Liver (tissue), 9 donors: Measurements from ENCODE around the gene NHS. TPM values are rescaled to one million over a fixed set of nuclear protein-coding genes. Genes with fewer than 3 reads are reported as not detected.
A peak's percentile ranks its signal among the peaks of the same experiment; 100 is the strongest.

Experiments used
- DNase-seq: peaks from one replicate; pipeline ENCODE4 v3.0.0-alpha.2; 2017; ENCODE audit warnings: low spot score
- H3K27ac ChIP-seq, 2 donors: one replicate each; pipeline ENCODE4 v1.7.0; 2013; ENCODE audit warnings: inconsistent platforms in 2 of 2, low read length in 2 of 2, control low read depth in 1 of 2, low read depth in 1 of 2, mild to moderate bottlenecking in 1 of 2
- H3K27me3 ChIP-seq, 4 donors: one replicate each; pipeline versions ENCODE4 v1.6.1 to v1.7.0; 2013; ENCODE audit warnings: low read length in 3 of 4, inconsistent platforms in 1 of 4, mild to moderate bottlenecking in 1 of 4, moderate library complexity in 1 of 4; ENCODE audit not compliant: control insufficient read depth in 4 of 4, insufficient read depth in 4 of 4
- H3K36me3 ChIP-seq, 4 donors: one replicate each; pipeline versions ENCODE4 v1.6.1 to v1.7.0; 2013; ENCODE audit warnings: low read length in 3 of 4, mild to moderate bottlenecking in 3 of 4, low read depth in 1 of 4, moderate library complexity in 1 of 4; ENCODE audit not compliant: control insufficient read depth in 4 of 4, insufficient read depth in 3 of 4
- H3K4me1 ChIP-seq, 4 donors: one replicate each; pipeline versions ENCODE4 v1.6.1 to v1.7.0; 2013; ENCODE audit warnings: low read length in 3 of 4, mild to moderate bottlenecking in 3 of 4, moderate library complexity in 1 of 4; ENCODE audit not compliant: control insufficient read depth in 4 of 4, insufficient read depth in 4 of 4
- H3K4me3 ChIP-seq, 3 donors: one replicate each; pipeline versions ENCODE4 v1.6.1 to v1.7.0; 2013; ENCODE audit warnings: low read length in 3 of 3, control low read depth in 1 of 3, low read depth in 1 of 3, mild to moderate bottlenecking in 1 of 3
- H3K9ac ChIP-seq, 2 donors: one replicate each; pipeline ENCODE4 v1.7.0; 2013; ENCODE audit warnings: low read length in 2 of 2, mild to moderate bottlenecking in 2 of 2, moderate library complexity in 2 of 2, control low read depth in 1 of 2, low read depth in 1 of 2
- H3K9me3 ChIP-seq, 4 donors: one replicate each; pipeline versions ENCODE4 v1.6.1 to v1.7.0; 2013; ENCODE audit warnings: low read length in 3 of 4; ENCODE audit not compliant: control insufficient read depth in 4 of 4
- CTCF ChIP-seq: fragments of 150-350 bp; IDR thresholded peaks from 2 replicates; pipeline ENCODE4 v1.5.1; 2017; ENCODE audit warnings: improper control_type of control experiment, low read depth, low read length; ENCODE audit not compliant: missing input control
- EGR1 ChIP-seq, 2 donors: IDR thresholded peaks; 2 replicates each; pipeline ENCODE4 v1.6.1; 2016 to 2018; ENCODE audit warnings: antibody characterized with exemption in 2 of 2, low read depth in 2 of 2
- FOXA1 ChIP-seq: IDR thresholded peaks from 2 replicates; pipeline ENCODE4 v1.6.1; 2016; ENCODE audit warnings: antibody characterized with exemption
- FOXA2 ChIP-seq: IDR thresholded peaks from 2 replicates; pipeline ENCODE4 v1.6.1; 2016; ENCODE audit warnings: antibody characterized with exemption
- GABPA ChIP-seq, 2 donors: IDR thresholded peaks in 1 of 2; conservative IDR thresholded peaks in 1 of 2; 2 replicates each; pipeline ENCODE4 v1.6.1; 2016; ENCODE audit warnings: antibody characterized with exemption in 2 of 2, mild to moderate bottlenecking in 1 of 2, moderate library complexity in 1 of 2
- HNF4A ChIP-seq, 2 donors: conservative IDR thresholded peaks; 2 replicates each; pipeline ENCODE4 v1.6.1; 2016; ENCODE audit warnings: antibody characterized with exemption in 2 of 2, mild to moderate bottlenecking in 2 of 2
- HNF4G ChIP-seq: IDR thresholded peaks from 2 replicates; pipeline ENCODE4 v1.6.1; 2016; ENCODE audit warnings: antibody characterized with exemption
- JUND ChIP-seq, 2 donors: IDR thresholded peaks; 2 replicates each; pipeline ENCODE4 v1.6.1; 2016; ENCODE audit warnings: antibody characterized with exemption in 2 of 2
- MAX ChIP-seq: IDR thresholded peaks from 2 replicates; pipeline ENCODE4 v1.6.1; 2016; ENCODE audit warnings: antibody characterized with exemption
- NR2F2 ChIP-seq: IDR thresholded peaks from 2 replicates; pipeline ENCODE4 v1.6.1; 2016; ENCODE audit warnings: antibody characterized with exemption
- RAD21 ChIP-seq, 2 donors: IDR thresholded peaks; 2 replicates each; pipeline ENCODE4 v1.6.1; 2016; ENCODE audit warnings: antibody characterized with exemption in 2 of 2, mild to moderate bottlenecking in 2 of 2
- REST ChIP-seq: IDR thresholded peaks from 2 replicates; pipeline ENCODE4 v1.6.1; 2016; ENCODE audit warnings: antibody characterized with exemption, mild to moderate bottlenecking
- RXRA ChIP-seq, 2 donors: IDR thresholded peaks; 2 replicates each; pipeline ENCODE4 v1.6.1; 2017 to 2018; ENCODE audit warnings: antibody characterized with exemption in 2 of 2, mild to moderate bottlenecking in 1 of 2
- SP1 ChIP-seq: IDR thresholded peaks from 2 replicates; pipeline ENCODE4 v1.6.1; 2018; ENCODE audit warnings: antibody characterized with exemption, mild to moderate bottlenecking
- TAF1 ChIP-seq: conservative IDR thresholded peaks from 2 replicates; pipeline ENCODE4 v1.6.1; 2016; ENCODE audit warnings: antibody characterized with exemption, mild to moderate bottlenecking
- YY1 ChIP-seq: IDR thresholded peaks from 2 replicates; pipeline ENCODE4 v1.6.1; 2016; ENCODE audit warnings: antibody characterized with exemption, mild to moderate bottlenecking
- WGBS: extraction: QIAGEN DNeasy Blood & Tissue Kit; methylation state at CpG from one replicate; pipeline ENCODE4 v1.1.7; 2013; 5-methylcytosine and 5-hydroxymethylcytosine counted together
- polyA plus RNA-seq, 2 donors: library from polyadenylated mRNA; stranded (reverse) in 1 of 2; unstranded in 1 of 2; fragments of 200-250 nt in 1 of 2; fragments of >200 nt in 1 of 2; fragmentation: Nextera tagmentation in 1 of 2; extraction: Ambion mirVana in 1 of 2; gene quantifications; one replicate each; pipeline versions ENCODE4 v1.2.1 to v1.2.3, GENCODE V29; 2013 to 2015
- total RNA-seq, 2 donors: library from RNA; depleted of rRNA; stranded (reverse); fragments of >200 nt; gene quantifications; one replicate each; pipeline ENCODE4 v1.2.3, GENCODE V29; 2014
- TF ChIP-seq, protein P1 (sequence below): IDR thresholded peaks from 2 replicates; pipeline ENCODE4 v1.6.1; 2016; ENCODE audit warnings: antibody characterized with exemption
- TF ChIP-seq, protein P2 (sequence below): IDR thresholded peaks from 2 replicates; pipeline ENCODE4 v1.6.1; 2016; ENCODE audit warnings: antibody characterized with exemption
- donor health status: healthy.
- donor health status: healthy.
- donor health status: healthy.
- donor health status: healthy.
- donor health status: healthy.

NHS gene
- total and polyA plus RNA-seq, 4 donors = 0.03 to 0.17 (median 0.10) TPM

DNA sequence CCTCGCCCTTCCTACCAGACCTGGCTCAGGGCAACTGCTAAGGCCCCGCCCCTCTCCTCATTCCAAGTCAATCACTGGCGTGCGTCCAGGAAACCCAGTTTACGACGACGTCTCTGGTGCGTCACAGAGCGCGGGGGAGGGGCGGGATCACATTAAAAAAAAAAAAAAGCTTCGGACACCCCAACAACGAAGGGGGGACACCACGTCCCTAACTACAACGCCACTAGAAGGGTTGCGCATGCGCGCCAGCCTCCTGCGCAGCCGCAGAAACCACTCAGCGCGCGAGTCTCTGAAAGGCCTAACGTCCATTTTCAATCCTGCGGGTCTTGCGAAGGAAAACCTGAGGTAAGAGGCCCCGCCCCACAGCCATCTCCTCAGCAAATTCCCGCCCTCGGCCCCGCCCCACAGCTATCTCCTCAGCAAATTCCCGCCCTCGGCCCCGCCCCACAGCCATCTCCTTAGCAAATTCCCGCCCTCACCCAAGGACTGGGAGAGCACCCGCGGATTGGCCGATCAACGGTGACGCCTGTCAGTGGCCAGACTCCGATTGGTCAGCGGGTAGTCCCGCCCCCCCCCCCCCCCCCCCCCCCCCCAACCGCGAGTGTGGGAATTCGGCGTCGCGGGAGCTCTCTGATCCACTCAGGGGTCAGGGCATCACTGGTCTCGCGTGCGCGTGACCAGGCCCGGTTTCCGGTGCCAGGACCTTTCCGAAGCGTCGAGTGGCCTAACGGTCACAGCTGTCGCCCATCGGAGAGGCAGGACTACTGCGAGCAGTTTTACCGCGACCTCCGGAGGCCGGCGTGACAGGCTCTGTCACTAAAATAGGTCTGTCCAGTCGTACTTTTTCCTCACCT lies 362.1 kb downstream of the NHS start, which contains the start of gene SCML1:
Gene SCML1, plus strand, starts transcription at position 638 of the 854 bp plus-strand sequence. CDS start 6,694 bp downstream, outside the sequence.
- TF ChIP-seq HNF4G = no peak
- peak; percentile 31 to 43 for TF ChIP-seq JUND (IDR thresholded peaks at IDR 0.05)
- TF ChIP-seq, protein P1, sequence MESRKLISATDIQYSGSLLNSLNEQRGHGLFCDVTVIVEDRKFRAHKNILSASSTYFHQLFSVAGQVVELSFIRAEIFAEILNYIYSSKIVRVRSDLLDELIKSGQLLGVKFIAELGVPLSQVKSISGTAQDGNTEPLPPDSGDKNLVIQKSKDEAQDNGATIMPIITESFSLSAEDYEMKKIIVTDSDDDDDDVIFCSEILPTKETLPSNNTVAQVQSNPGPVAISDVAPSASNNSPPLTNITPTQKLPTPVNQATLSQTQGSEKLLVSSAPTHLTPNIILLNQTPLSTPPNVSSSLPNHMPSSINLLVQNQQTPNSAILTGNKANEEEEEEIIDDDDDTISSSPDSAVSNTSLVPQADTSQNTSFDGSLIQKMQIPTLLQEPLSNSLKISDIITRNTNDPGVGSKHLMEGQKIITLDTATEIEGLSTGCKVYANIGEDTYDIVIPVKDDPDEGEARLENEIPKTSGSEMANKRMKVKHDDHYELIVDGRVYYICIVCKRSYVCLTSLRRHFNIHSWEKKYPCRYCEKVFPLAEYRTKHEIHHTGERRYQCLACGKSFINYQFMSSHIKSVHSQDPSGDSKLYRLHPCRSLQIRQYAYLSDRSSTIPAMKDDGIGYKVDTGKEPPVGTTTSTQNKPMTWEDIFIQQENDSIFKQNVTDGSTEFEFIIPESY = peak; percentile 64
- no peak for TF ChIP-seq TAF1
- no peak for TF ChIP-seq MAX
- peak in 1 of 2 donors; percentile 23 for TF ChIP-seq HNF4A (conservative IDR thresholded peaks at IDR 0.05)
- no peak for TF ChIP-seq FOXA1
- TF ChIP-seq EGR1 (IDR thresholded peaks at IDR 0.05; ENCODE audit: low read depth in 2 of 2) = no peak
- TF ChIP-seq NR2F2 = no peak
- TF ChIP-seq RAD21 (IDR thresholded peaks at IDR 0.05) = no peak
- peak in 1 of 2 donors; percentile 8 for TF ChIP-seq GABPA (IDR thresholded peaks at IDR 0.05 in 1 of 2, conservative IDR thresholded peaks at IDR 0.05 in 1 of 2)
- TF ChIP-seq, protein P2, sequence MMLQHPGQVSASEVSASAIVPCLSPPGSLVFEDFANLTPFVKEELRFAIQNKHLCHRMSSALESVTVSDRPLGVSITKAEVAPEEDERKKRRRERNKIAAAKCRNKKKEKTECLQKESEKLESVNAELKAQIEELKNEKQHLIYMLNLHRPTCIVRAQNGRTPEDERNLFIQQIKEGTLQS = no peak
- TF ChIP-seq REST = peak; percentile 50
- no peak for TF ChIP-seq CTCF
- TF ChIP-seq RXRA (IDR thresholded peaks at IDR 0.05) = peak in 1 of 2 donors; percentile 31
- peak; percentile 36 for TF ChIP-seq SP1
- no peak for TF ChIP-seq FOXA2
- peak; percentile 85 for TF ChIP-seq YY1
- peak; percentile 91 for DNase-seq
- peak within 1 kb of the TSS; percentile 97 for H3K27ac ChIP-seq
- H3K9ac ChIP-seq = peak within 1 kb of the TSS; percentile 41 to 97
- peaks cover 1 to 23% (median 14%) of the 10 kb centered on the region in 4 donors for H3K4me1 ChIP-seq
- peaks cover 0 to 2% (median 0%) of the 10 kb centered on the region in 4 donors for H3K27me3 ChIP-seq
- H3K4me3 ChIP-seq = peak within 1 kb of the TSS; percentile 72 to 91 (median 87)
- peaks cover 0 to 2% (median 0%) of the 10 kb centered on the region in 4 donors for H3K9me3 ChIP-seq
- under 1% methylated on average over 64 of the region's 67 CpGs for WGBS
- no peaks in the 10 kb centered on the region for H3K36me3 ChIP-seq
